NCI-H1105 (cell line): ENCODE measurements around the gene KLHL17.
"Not testable (repeated sequence)": the region's sequence is repeated elsewhere in the genome, so short reads cannot be mapped to it uniquely, and the experiment has no call there.

Experiments used
- DNase-seq: peaks from one replicate; lab custom pipeline; 2025; lab: John Stamatoyannopoulos, UW

Gene KLHL17

GRCh38 chr1:980602-981395 is 20.4 kb downstream of the KLHL17 start:
- DNase-seq: no peak

- no peak for DNase-seq
These were observed 21.1 kb downstream of the KLHL17 start for GRCh38 chr1:981491-981954.

- no peak for DNase-seq
These were observed 21.7 kb downstream of the KLHL17 start, which contains the start of gene PERM1 for GRCh38 chr1:981955-982558. Gene PERM1, minus strand, starts transcription at chr1:982093. Its CDS starts 1,064 bp downstream, at chr1:981029.

DNA sequence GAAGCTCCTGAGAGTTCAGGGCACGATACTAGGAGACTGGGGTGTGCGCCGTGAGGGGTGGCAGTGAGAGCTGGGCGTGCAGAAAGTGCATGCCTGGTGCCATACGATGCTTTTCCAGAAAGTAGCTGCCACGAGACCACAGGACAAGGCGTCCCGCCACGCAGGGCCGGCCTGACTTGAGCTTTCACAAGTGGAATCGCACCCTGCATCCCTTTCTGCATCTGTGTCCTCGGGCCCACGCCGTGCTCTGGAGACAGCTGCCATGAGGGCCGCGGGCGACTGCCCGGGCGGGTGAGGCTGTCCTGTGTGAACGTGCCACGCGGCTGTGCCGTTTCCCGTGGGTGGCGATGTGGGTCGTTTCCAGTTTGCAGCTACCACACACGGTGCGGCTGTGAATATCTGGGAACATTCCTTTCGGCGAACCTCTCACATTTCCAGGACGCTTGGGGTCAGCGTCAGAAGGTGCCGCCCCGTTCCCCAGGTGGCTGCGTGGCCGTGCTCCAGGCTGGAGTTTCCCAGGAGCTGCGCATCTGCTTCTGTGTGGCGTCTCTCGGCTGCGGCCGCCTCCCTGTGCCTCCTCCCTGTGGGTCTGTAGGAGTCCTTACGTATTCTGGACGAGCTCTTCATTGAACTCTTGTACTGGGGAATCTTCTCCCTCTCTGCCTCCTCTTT is 22.5 kb downstream of the KLHL17 start:
- no peak for DNase-seq

GRCh38 chr1:983798-984475 is 23.6 kb downstream of the KLHL17 start:
- no peak for DNase-seq

- no peak for DNase-seq
These were observed 24.1 kb downstream of the KLHL17 start for GRCh38 chr1:984476-984814.

GRCh38 chr1:985126-985525 is 24.7 kb downstream of the KLHL17 start:
- DNase-seq: no peak

DNA sequence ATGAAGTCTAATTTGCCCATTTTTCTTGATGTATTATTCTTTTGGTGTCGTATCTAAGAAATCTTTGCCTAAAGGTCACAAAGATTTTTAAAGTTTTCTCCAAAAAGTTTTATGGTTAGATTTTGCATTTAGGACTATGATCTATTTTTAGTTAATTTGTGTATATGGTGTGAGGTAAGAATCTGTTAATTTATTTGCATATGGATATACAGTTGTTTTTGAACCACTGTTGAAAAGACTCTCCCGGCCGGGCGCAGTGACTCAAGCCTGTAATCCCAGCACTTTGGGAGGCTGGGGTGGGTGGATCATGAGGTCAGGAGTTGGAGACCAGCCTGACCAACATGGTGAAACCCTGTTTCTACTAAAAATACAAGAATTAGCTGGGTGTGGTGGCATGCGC is 27.7 kb downstream of the KLHL17 start:
- not testable (repeated sequence) for DNase-seq

DNA sequence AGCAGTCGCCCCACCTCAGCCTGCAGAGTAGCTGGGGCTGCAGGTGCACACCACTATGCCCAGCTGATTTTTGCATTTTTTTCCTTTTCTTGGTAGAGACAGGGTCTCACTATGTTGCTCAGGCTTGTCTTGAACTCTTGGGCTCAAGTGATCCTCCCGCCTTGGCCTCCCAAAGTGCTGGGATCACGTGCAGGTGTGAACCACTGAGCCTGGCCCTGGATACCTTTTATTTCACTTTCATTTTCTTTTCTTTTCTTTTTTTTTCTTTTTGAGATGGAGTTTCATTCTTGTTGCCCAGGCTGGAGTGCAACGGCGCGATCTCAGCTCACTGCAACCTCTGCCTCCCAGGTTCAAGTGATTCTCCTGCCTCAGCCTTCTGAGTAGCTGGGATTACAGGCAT is 30.9 kb downstream of the KLHL17 start:
- DNase-seq: not testable (repeated sequence)

DNA sequence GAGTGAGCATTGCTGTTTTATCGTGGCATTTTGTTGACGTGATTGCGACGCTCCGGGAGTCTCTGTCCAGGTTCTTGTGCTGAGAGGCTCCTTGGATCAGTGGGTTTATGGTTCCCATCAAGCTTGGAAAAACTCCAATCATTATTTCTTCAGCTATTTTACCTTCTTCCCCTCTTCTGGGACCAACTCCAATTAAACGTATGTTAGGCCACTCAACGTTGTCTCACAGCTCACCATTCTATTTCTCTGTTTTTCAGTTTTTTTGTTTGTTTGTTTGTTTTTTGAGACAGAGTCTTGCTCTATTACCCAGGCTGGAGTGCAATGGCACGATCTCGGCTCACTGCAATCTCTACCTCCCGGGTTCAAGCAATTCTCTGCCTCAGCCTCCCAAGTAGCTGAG is 31.5 kb downstream of the KLHL17 start:
- DNase-seq: no peak

GRCh38 chr1:992362-992761 is 32.0 kb downstream of the KLHL17 start:
- no peak for DNase-seq

DNA sequence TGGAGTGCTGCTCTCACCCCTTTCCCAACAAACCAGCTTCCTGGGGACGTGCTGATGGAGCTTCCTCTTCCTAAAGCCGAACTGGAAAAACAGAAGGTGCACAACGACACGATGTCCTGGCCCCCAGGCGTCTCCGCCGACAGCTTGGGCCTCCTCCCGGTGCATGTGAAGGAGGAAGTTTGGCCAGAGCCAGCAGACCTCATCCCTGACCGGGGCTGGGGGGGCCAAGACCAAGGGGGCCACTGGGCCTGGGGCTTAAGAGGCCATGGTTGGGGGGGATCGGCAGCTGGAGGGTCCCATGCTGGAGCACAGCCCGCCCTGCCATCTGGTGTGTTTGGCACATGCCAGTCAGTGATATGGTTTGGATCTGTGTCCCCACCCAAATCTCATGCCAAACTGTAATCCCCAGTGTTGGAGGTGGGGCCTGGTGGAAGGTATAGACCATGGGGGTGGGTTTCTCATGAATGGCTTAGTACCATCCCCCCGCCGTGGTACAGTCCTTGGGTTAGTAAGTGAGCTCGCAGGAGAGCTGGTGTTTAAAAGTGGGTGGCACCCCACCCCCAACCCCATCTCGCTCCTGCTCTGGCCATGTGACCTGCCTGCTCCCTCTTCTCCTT is 33.1 kb downstream of the KLHL17 start:
- DNase-seq: no peak

GRCh38 chr1:994546-994945 is 34.2 kb downstream of the KLHL17 start:
- not testable (repeated sequence) for DNase-seq

DNA sequence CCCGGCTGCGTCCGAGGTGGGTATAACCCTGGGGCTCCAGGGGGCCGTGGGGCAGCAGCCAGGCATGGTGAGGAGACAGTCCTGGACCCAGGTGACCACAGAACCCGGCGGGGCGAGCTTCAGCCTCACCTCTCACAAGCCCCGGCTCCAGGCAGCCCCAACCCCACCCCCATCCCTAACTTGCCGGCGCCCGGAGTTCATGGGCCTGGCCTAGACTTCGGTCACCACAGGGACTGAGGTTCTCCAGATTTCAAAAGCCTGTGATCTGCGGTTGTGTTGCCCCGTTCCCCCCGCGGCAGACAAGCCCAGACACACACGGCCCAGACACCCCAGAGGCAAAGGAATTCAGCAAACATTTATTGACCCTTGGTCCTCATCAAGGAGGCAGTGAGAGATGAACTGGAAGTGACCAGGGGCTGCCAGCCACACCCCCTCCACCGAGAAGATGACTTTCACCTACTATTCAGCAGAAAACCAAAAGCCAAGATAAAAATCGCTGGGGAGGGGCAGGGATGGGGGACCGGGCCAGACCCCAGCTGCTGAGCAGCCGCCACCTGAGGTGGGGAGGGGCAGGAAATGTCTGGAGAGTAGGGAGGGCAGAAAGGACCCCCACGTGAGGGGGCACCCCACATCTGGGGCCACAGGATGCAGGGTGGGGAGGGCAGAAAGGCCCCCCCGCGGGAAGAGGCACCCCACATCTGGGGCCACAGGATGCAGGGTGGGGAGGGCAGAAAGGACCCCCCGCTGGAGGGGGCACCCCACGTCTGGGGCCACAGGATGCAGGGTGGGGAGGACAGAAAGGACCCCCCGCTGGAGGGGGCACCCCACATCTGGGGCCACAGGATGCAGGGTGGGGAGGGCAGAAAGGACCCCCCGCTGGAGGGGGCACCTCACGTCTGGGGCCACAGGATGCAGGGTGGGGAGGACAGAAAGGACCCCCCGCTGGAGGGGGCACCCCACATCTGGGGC is 35.6 kb downstream of the KLHL17 start:
- no peak for DNase-seq

DNA sequence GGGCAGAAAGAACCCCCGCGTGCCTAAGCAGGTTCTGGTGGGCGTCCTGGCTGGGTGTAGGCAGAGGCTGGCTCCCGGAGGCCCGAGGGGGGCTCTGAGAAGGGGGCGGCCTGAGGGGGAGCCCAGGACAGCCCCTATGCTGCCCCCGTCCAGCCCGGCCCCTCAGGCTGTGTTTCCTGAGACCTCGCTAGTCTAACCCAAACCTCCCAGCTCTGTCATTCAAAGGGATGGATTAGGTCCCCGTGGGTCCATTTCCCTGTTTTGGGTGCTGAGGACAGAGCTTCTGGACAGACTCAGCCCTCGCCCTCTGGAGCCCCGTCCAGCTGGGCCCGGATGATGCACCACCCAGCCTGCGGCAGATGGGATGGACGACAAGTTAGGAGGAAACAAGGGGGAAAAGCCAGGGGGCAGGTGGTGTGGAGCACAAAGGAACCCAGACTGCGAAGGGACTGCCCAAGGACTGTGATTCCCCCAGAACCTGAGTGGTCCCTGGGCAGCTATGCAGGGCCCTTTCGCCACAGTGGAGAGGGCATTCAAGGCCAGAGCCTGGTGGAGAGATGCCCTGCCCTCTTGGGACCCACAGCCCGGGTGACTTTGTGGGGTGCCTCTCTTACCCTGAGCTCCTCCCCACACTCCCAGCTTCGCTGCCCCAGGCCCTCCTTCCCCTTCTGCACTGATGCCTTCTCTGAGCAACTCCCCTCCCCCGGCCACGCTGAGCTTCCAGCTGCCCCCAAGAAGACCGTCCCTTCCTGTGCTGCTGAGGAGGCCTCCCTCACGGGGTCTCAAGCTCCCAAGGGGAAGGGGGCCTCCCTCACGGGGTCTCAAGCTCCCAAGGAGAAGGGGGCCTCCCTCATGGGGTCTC is 36.7 kb downstream of the KLHL17 start:
- no peak for DNase-seq

DNA sequence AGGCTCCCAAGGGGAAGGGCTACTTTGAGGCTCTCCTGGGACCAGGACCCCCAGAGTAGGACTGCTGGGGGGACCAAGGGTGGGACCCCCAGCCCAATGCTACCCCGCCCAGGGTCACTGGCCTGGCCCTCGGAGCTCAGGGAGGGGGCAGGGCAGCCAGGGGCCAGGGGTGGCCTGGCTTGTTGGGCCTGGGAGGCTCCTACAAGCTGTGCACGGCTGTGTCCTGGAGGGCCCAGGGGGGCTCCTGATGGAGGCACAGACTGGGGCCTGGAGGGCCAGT is 37.3 kb downstream of the KLHL17 start:
- no peak for DNase-seq

DNA sequence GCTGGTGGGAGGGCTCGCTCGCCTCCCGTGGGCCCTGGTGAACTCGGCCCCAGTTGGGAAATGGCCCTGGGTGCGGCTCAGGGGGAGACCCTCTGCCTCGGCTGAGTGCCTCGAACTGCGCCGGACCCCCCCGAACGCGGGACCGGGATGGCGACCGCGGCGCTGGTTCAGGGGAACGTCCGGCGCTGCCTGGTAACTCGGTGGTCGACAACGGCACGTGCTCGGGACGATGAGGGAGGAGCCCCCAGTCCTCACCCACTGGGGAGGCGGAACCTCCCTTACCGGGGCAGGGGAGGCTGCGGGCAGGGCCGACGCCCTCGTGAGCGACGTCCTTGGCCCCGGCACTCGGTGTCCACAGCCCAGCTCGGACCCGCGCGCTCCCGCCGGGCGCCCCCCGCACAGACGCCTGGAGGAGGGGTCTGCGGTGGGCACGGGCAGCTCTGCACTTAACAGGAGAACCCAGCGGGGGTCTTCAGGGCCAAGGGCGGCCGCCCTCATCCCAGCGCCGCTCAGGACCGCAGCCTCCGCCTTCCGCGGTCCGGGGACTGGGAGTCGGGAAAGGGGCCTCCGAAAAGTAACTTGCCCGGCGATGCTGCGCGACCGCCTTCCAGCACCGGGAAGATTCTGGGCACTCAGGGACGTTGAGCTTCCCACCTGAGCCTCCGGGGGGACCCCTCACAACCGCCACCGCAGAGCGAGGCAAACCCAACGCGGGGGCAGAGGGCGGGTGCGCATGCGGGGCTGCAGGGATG is 37.8 kb downstream of the KLHL17 start:
- DNase-seq: no peak

- DNase-seq: no peak
These were observed 38.3 kb downstream of the KLHL17 start for GRCh38 chr1:998745-998994.

GRCh38 chr1:998995-999724 is 38.8 kb downstream of the KLHL17 start:
- no peak for DNase-seq
